ENCODE measurements around the gene SLC6A6.

DNA sequence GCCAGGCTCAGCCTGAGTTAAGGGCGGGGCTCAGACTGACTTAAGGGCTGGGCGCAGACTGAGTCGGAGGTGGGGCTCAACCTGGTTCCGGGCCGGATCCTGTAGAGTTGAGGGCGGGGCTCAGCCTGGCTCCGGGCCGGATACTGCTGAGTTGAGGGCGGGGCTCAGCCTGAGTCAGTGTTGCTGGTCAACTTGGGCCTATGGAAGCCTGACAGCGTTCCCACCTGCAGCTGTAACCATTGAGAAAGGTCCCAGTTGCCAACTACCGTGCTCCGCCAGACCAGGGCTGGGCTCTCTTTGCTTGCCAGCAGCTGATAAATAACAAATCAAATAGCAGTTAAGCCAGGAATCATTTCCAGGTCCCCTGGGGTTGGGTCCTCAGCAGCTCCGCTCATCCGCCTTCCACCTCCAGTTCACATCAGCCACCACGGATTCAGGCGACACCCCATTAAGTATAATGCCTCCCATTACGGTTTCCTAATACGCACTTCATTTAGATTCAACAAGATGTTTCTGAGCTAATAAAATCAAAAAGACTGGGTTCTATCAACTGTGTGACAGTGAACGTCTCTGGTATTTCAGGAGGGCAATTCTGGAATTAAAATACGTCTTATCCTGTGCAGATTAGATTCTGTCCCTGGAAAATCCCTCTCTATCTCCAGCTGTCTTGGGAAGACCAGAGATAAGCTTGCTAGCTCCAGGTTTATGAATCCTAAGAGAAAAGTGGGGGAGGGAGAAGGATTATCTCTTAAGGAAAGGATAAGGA is 130.5 kb downstream of the SLC6A6 start:
- TF ChIP-seq, protein P1, sequence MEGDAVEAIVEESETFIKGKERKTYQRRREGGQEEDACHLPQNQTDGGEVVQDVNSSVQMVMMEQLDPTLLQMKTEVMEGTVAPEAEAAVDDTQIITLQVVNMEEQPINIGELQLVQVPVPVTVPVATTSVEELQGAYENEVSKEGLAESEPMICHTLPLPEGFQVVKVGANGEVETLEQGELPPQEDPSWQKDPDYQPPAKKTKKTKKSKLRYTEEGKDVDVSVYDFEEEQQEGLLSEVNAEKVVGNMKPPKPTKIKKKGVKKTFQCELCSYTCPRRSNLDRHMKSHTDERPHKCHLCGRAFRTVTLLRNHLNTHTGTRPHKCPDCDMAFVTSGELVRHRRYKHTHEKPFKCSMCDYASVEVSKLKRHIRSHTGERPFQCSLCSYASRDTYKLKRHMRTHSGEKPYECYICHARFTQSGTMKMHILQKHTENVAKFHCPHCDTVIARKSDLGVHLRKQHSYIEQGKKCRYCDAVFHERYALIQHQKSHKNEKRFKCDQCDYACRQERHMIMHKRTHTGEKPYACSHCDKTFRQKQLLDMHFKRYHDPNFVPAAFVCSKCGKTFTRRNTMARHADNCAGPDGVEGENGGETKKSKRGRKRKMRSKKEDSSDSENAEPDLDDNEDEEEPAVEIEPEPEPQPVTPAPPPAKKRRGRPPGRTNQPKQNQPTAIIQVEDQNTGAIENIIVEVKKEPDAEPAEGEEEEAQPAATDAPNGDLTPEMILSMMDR (conservative IDR thresholded peaks at IDR 0.05 in 1 of 2, IDR thresholded peaks at IDR 0.05 in 1 of 2; ENCODE audit: low read depth in 1 of 2, low read length in 2 of 2), result no peak
- TF ChIP-seq EZH2 (IDR thresholded peaks at IDR 0.05; ENCODE audit: low read length, missing control alignments), result no peak
